IMR-90 (cell line): ENCODE results near the gene MID1IP1. TPM values are rescaled to one million over a fixed set of nuclear protein-coding genes. Genes with fewer than 3 reads are reported as not detected.

Experiments
- MXI1 ChIP-seq: IDR thresholded peaks from 2 replicates; pipeline ENCODE4 v1.6.1; 2012; ENCODE audit warnings: low read depth, mild to moderate bottlenecking, low read length, moderate library complexity, borderline replicate concordance
- SMC3 ChIP-seq: fragments of 150-350 bp; IDR thresholded peaks from 2 replicates; pipeline ENCODE4 v1.6.1; 2016; ENCODE audit warnings: low read depth, mild to moderate bottlenecking, antibody characterized with exemption, low read length, moderate library complexity
- polyA plus RNA-seq, 3 experiments: library from polyadenylated mRNA; depleted of rRNA; stranded (reverse); fragments of >200 nt; gene quantifications; 2 replicates each; pipeline ENCODE4 v1.2.3, GENCODE V29; 2012; ENCODE audit warnings: low replicate concordance in 1 of 3
- total RNA-seq: library from RNA; depleted of rRNA; stranded (reverse); fragments of >200 nt; gene quantifications from 2 replicates; pipeline ENCODE4 v1.2.3, GENCODE V29; 2012

Gene MID1IP1
- total and polyA plus RNA-seq, 2 of the 4 experiments (the other 2 are of a cell fraction) = 14.5 to 31.3 TPM

DNA sequence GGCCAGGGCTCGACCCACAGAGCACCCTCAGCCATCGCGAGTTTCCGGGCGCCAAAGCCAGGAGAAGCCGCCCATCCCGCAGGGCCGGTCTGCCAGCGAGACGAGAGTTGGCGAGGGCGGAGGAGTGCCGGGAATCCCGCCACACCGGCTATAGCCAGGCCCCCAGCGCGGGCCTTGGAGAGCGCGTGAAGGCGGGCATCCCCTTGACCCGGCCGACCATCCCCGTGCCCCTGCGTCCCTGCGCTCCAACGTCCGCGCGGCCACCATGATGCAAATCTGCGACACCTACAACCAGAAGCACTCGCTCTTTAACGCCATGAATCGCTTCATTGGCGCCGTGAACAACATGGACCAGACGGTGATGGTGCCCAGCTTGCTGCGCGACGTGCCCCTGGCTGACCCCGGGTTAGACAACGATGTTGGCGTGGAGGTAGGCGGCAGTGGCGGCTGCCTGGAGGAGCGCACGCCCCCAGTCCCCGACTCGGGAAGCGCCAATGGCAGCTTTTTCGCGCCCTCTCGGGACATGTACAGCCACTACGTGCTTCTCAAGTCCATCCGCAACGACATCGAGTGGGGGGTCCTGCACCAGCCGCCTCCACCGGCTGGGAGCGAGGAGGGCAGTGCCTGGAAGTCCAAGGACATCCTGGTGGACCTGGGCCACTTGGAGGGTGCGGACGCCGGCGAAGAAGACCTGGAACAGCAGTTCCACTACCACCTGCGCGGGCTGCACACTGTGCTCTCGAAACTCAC is 3.6 kb downstream of the MID1IP1 start (continued):
- no peak for TF ChIP-seq MXI1
- no peak for TF ChIP-seq SMC3
